ENCODE results near the gene NFKBIB.

GRCh38 chr19:38920602-38921419, 21.0 kb downstream of the NFKBIB start:
- TF ChIP-seq SUZ12 (IDR thresholded peaks at IDR 0.05; ENCODE audit: extremely low read depth, insufficient read depth, insufficient read length): no peak
- TF ChIP-seq ZNF274 (IDR thresholded peaks at IDR 0.05; ENCODE audit: low read depth, low read length): no peak
- TF ChIP-seq YY1 (IDR thresholded peaks at IDR 0.05; ENCODE audit: insufficient read depth, insufficient read length): no peak
